Superior temporal gyrus (tissue), 1 donor: ENCODE results near the gene KLHL1.
"Not testable (repeated sequence)": the region's sequence is repeated elsewhere in the genome, so short reads cannot be mapped to it uniquely, and the experiment has no call there.

Experiments used
- DNase-seq: peaks from one replicate; pipeline ENCODE4 v3.0.0-alpha.2; 2016; ENCODE audit errors: extremely low spot score

Gene KLHL1

DNA sequence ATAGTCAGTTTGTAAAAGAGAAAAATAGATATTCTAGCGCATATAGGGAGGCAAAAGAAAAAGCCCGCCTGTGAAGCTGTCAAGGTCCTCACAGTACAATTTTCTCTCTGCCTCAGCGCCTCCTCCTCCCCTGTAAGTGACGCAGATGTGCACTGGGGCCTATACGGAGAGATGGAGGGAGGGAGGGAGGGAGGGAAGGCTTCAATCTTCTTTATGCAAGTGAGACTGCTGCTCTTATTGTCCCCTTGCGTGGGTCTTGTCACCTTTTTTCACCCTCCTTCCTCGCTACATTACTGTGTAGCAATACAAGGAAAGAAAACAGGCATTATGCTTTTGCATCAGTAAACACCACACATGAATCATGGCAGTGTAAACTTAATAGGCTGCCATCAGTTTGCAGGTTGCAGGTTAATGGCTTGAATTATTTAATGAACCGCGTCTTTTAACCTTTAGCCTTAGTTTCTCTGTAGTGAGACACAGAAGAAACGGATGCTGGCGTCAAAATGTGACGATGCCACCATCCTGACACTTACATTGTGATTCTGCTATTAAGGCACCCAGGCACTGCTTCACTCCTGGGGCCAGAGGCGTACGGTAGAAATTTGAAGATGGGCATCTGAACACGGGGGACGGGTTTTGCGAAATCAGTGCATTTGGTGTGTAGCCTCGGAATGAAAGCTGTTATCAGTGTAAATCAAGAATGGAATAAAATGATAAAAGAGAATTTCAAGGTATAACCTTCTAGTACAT lies at the start of gene KLHL1:
Gene KLHL1, minus strand, starts transcription at position 97 of the 750 bp plus-strand sequence. CDS start 753 bp downstream, outside the sequence.
- no peak for DNase-seq

DNA sequence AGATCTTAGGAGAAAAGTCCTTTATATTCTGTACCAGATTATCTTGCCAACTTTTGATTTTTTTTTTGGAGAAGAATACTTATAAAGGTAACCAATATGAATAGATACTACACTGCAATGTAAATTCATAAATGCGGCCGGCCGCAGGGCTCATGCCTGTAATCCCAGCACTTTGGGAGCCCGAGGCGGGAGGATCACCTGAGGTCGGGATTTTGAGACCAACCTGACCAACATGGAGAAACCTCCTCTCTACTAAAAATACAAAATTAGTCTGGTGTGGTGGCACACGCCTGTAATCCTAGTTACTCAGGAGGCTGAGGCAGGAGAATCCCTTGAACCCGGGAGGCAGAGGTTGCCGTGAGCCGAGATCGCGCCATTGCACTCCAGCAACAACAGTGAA lies 34.4 kb upstream of the KLHL1 start:
- not testable (repeated sequence) for DNase-seq

GRCh38 chr13:70128098-70128497 lies 19.8 kb upstream of the KLHL1 start:
- no peak for DNase-seq

DNA sequence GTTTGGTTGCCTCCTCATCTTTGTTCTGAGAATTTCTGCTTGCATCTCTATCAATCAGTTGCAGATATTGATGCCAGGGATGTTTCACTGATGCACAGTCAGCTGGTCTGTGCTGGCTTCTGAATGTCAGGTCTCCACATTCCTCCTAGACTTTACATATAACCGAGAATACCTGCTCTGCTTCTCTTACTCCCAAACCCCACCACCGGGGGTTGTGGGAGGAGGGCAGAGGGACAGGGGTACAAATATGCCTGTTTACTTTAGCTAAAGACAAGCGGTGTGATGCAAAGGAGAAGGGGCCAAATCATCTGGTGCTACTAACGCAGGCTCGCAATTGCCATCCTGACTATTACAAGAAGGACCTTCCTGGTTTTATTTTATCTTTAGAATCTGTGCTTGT lies 17.4 kb upstream of the KLHL1 start:
- DNase-seq, result no peak

DNA sequence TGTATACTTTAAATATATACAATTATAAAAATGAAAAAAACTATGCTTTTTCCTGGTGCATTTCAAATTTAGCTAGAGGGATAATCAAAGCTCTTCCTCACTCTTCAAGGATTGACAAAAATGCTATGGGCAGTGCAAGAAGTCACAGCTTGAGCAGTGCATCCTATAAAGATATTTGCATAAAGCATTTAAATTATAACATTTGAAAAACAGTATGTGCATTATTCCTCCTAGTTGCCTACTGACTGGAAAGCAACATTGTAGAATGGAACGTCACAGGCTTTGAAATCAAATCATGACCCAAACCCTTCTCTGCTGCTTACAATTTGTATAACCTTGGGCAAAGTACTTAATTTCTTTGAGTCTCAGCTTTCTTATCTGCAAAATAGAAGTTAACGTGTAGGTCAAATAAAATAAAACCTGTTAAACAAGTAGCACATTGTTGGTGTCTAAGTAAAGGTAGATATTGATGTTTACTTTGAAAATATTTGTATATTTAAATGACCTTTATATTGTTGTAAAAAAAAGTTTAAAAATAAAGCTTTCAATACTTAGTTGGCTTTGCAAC lies 9.2 kb upstream of the KLHL1 start:
- no peak for DNase-seq

DNA sequence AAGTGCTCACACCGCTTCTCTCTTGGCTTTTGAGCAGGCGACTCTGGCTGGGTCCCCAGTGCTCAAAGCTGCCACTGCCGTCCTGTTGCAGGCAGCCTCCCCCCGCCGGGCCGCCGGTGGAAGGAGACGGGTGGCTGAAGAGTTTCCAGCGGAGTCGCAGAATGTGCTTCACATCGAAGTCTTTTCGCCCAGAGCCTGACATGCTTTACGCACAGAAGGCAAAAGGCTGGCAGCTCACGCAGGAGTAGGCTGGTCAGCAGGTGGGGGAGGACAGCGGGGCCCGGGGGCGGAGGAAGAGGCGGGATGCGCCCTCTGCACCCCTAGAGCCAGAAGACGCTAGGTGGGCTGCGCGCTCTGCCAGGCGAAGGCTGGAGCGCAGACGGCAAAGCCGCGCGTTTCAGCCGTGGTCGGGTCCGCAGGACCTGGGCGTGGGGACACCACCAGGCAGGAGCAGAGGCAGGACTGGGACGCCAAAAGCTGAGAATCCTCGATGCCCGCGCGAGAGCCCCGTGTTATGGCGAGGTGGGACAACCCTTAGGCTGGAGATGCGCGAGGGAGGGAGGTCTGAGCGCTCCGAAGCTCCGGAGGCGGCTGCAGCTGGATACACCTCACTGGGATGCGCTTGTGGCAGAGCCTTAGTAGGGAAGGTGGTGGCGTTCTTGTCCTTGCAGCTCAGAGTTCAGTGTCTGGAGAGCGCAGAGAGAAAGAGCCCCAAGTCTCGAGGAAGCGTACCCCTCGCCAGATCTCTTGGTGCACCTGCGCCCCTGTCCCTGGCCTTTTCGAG lies 562 bp downstream of the KLHL1 start, which contains the start of gene ATXN8OS:
Gene ATXN8OS, plus strand, starts transcription at position 329 of the 784 bp plus-strand sequence.
- no peak for DNase-seq

GRCh38 chr13:70107125-70107497 lies 1.1 kb downstream of the KLHL1 start:
- no peak for DNase-seq

DNA sequence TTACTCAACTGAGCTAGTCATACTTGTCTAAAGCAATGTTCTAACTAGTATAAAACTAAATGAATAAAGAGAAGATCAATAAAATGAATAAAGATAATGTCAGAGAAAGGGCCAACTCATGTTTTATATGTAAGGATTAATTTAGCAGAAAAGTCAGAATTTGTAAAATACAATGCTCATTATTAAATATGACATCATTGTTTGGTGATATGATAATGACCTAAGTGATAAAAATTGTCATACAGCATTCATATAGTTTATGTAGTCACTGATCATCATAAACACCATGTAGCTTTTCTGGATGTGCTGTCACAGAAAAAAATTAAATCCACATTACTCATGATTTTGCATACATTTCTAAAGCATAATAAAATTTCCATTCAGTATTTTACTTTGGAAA lies 3.8 kb downstream of the KLHL1 start:
- no peak for DNase-seq

- no peak for DNase-seq
These were observed 9.6 kb downstream of the KLHL1 start for GRCh38 chr13:70098669-70099068.

GRCh38 chr13:70090036-70090723 lies 18.1 kb downstream of the KLHL1 start:
- DNase-seq, result no peak

GRCh38 chr13:70088926-70089325 lies 19.3 kb downstream of the KLHL1 start:
- no peak for DNase-seq

- DNase-seq, result no peak
These were observed 21.0 kb downstream of the KLHL1 start for GRCh38 chr13:70087247-70087646.

DNA sequence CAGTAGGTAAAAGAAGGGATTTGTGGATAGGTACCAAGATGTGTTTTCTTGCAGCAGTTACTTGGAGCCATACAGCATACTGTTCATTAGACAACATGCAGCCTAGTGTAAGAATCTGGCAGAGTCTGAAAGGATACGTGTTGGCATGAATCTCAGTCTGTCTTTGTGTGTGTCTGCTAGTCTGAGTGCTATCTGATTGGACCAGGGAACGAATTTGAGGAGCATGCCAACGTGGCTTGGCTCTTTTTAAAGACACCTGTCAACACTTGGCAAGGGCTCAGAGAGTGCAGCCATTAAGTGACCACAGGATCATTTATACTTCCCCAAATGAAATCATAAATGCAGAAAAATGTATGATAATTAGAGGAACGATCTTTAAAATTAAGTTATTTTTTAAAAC lies 28.2 kb downstream of the KLHL1 start:
- no peak for DNase-seq

DNA sequence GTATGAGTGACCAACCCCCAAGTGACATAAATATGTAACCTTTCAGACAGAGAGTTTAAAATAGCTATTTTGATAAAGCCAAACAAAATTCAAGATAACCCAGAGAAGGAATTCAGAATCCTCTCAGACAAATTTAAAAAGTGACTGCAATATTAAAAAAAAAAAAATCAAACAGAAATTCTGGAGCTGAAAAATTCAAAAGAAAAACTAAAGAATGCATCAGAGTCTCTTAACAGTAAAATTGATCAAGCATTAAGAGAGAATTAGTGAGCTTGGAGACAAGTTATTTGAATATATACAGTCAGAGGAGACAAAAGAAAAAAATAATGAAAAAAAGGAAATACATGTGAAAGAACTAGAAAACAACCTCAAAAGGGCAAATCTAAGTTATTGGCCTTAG lies 53.7 kb downstream of the KLHL1 start:
- no peak for DNase-seq

DNA sequence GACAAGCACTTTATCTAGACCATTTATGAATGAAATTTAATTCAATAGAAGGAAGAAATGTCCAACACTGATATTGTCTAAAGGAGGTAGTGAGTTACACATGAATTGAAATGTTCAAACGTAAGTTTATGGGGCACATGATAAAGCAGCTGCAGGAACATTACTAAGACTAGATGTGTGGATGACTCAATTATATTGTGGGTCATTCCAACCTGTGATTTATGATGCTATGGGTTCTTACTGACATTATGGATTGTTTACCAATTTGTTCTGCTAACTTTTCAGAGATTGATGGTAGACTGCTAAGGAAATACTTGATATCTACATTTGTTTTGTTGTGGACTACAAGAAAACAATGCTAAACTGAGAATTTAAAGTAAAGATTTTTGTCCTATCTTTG lies 56.7 kb downstream of the KLHL1 start:
- DNase-seq, result no peak

DNA sequence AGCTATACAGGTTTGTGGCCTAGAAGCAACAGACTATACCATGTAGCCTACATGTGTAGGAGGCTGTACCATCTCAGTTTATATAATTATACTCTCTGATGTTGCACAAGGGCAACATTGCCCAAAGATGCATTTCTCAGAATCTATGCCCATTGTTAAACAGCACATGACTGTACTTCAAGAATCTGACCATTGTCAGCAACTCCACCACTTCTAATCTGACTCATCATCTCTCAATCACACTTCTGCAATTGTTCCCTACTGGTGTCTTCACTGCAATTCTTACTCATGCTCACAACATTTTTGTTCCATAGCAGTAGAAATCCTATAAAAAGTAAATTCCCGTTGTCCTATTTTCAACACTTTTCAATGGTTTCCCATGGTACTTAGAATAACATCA lies 64.6 kb downstream of the KLHL1 start:
- no peak for DNase-seq

- DNase-seq, result no peak
These were observed 66.1 kb downstream of the KLHL1 start for GRCh38 chr13:70042193-70042592.

GRCh38 chr13:70034286-70034685 lies 74.0 kb downstream of the KLHL1 start:
- DNase-seq, result no peak

- no peak for DNase-seq
These were observed 80.7 kb downstream of the KLHL1 start for GRCh38 chr13:70027551-70027950.

GRCh38 chr13:70023516-70023915 lies 84.7 kb downstream of the KLHL1 start:
- peak; percentile 44 for DNase-seq

- DNase-seq, result no peak
These were observed 85.6 kb downstream of the KLHL1 start for GRCh38 chr13:70022646-70023045.

- DNase-seq, result no peak
These were observed 92.1 kb downstream of the KLHL1 start for GRCh38 chr13:70016116-70016515.
